HFFc6 (cell line): Measurements from ENCODE around the gene MOB2. TPM values are rescaled to one million over a fixed set of nuclear protein-coding genes. Genes with fewer than 3 reads are reported as not detected.

Experiments used
- DNase-seq: peaks from one replicate; pipeline ENCODE4 v3.0.0-alpha.2; 2018
- H3K27ac Mint-ChIP-seq: 2 replicates; pipeline ENCODE4 v1.8.0; 2020; ENCODE audit warnings: mild to moderate bottlenecking, mixed read lengths
- H3K27me3 Mint-ChIP-seq: 2 replicates; pipeline ENCODE4 v1.8.0; 2021; ENCODE audit warnings: mild to moderate bottlenecking, moderate library complexity, mixed read lengths; ENCODE audit not compliant: insufficient read depth
- H3K36me3 Mint-ChIP-seq: 2 replicates; pipeline ENCODE4 v1.8.0; 2021; ENCODE audit warnings: low read depth, mixed read lengths
- H3K4me1 Mint-ChIP-seq: 2 replicates; pipeline ENCODE4 v1.8.0; 2020; ENCODE audit warnings: low read depth, mixed read lengths
- H3K4me3 Mint-ChIP-seq: 2 replicates; pipeline ENCODE4 v1.8.0; 2020; ENCODE audit warnings: mild to moderate bottlenecking, moderate library complexity, mixed read lengths
- H3K9me3 Mint-ChIP-seq: 2 replicates; pipeline ENCODE4 v1.8.0; 2020; ENCODE audit warnings: mild to moderate bottlenecking, mixed read lengths
- CTCF ChIP-seq: fragments of 200-600 bp; sonication (generic); IDR thresholded peaks from 2 replicates; pipeline ENCODE4 v1.5.0; 2021; ENCODE audit warnings: antibody characterized with exemption, mild to moderate bottlenecking
- total RNA-seq, 6 experiments: library from RNA; stranded (reverse); fragmentation: NEBNext Ultra II Directional; extraction: Animal tissue kit (Norgen Biotek cat#: 25700); gene quantifications; 2 replicates in 1 of 6; 3 replicates in 5 of 6; pipeline ENCODE4 v1.2.3, GENCODE V29; 2021

The MOB2 gene
- total RNA-seq, 6 experiments from 2014 or later = 19.6 to 27.4 (median 21.4) TPM

GRCh38 chr11:1454576-1454975 is 32.0 kb downstream of the MOB2 start:
- Mint-ChIP-seq H3K27ac (no peak overlapping the region), H3K9me3 (no peaks in the 10 kb centered on the region), H3K4me3 (no peak overlapping the region), H3K4me1 (no peaks in the 10 kb centered on the region), H3K27me3 (peaks cover 10% of the 10 kb centered on the region), H3K36me3 (no peaks in the 10 kb centered on the region)
- DNase-seq = no peak
- no peak for TF ChIP-seq CTCF

DNA sequence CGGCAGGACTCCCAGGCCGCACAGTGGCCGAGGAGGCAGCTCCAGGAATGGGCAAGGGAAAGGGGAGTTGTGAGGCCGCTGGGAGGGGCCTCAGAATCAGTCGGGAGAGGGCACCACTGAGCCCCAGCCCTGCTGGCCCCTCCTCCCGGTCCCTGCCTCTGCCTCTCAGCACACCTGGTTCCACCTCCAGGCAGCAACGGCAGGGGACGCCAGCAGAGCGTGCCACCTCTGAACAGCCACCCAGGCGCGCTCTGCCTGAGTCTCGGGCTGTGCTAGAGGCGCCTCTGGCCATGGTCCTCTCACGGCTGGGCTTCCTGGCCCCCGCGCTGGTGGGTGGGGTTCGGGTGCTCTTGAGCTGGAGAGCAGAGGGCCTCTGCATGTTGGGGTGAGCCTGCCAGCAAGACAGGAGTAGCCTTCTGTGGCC is 33.0 kb downstream of the MOB2 start:
- no peaks in the 10 kb centered on the region for H3K4me1 Mint-ChIP-seq
- no peak overlapping the region for H3K27ac Mint-ChIP-seq
- peaks cover 10% of the 10 kb centered on the region for H3K27me3 Mint-ChIP-seq
- DNase-seq = no peak
- peak; percentile 27; the same call in 1 of the 2 replicates for TF ChIP-seq CTCF
- H3K36me3 Mint-ChIP-seq = no peaks in the 10 kb centered on the region
- H3K4me3 Mint-ChIP-seq = no peak overlapping the region
- H3K9me3 Mint-ChIP-seq = no peaks in the 10 kb centered on the region

- Mint-ChIP-seq H3K4me3 (no peak overlapping the region), H3K36me3 (no peaks in the 10 kb centered on the region)
- TF ChIP-seq CTCF = no peak
These were observed 33.8 kb downstream of the MOB2 start for GRCh38 chr11:1452744-1453143.

GRCh38 chr11:1451781-1452470 is 34.7 kb downstream of the MOB2 start:
- Mint-ChIP-seq H3K9me3 (no peaks in the 10 kb centered on the region), H3K36me3 (no peaks in the 10 kb centered on the region), H3K27ac (no peak overlapping the region), H3K27me3 (peaks cover 10% of the 10 kb centered on the region), H3K4me3 (no peak overlapping the region), H3K4me1 (no peaks in the 10 kb centered on the region)
- TF ChIP-seq CTCF = no peak
- no peak for DNase-seq

More at GRCh38 chr11:1452744-1453143, 33.8 kb downstream of the MOB2 start:
- no peaks in the 10 kb centered on the region for H3K9me3 Mint-ChIP-seq
- no peak for DNase-seq
- no peak overlapping the region for H3K27ac Mint-ChIP-seq
- H3K27me3 Mint-ChIP-seq = peaks cover 10% of the 10 kb centered on the region
- H3K4me1 Mint-ChIP-seq = no peaks in the 10 kb centered on the region

- no peak overlapping the region for H3K27ac Mint-ChIP-seq
- no peak for DNase-seq
- H3K36me3 Mint-ChIP-seq = no peaks in the 10 kb centered on the region
- peaks cover 10% of the 10 kb centered on the region for H3K27me3 Mint-ChIP-seq
- no peaks in the 10 kb centered on the region for H3K4me1 Mint-ChIP-seq
- H3K4me3 Mint-ChIP-seq = no peak overlapping the region
- no peak for TF ChIP-seq CTCF
- H3K9me3 Mint-ChIP-seq = no peaks in the 10 kb centered on the region
These were observed 35.4 kb downstream of the MOB2 start for GRCh38 chr11:1450949-1451710.
